Thyroid gland (tissue), 4 donors: ENCODE data around the gene ACLY.

Source experiments
- CTCF ChIP-seq, 6 experiments: fragments of 200-600 bp in 3 of 6; fragments of 450-650 bp in 3 of 6; sonication (generic) in 3 of 6; IDR thresholded peaks; one replicate each; pipeline ENCODE4 v1.5.1; 2016 to 2019; ENCODE audit warnings: antibody characterized with exemption in 6 of 6, mild to moderate bottlenecking in 2 of 6, inconsistent platforms in 1 of 6, moderate library complexity in 1 of 6
- POLR2A ChIP-seq, 2 donors: fragments of 450-650 bp; IDR thresholded peaks; one replicate each; pipeline ENCODE4 v1.6.1; 2017; ENCODE audit warnings: antibody characterized with exemption in 2 of 2, mild to moderate bottlenecking in 2 of 2, moderate library complexity in 1 of 2

DNA sequence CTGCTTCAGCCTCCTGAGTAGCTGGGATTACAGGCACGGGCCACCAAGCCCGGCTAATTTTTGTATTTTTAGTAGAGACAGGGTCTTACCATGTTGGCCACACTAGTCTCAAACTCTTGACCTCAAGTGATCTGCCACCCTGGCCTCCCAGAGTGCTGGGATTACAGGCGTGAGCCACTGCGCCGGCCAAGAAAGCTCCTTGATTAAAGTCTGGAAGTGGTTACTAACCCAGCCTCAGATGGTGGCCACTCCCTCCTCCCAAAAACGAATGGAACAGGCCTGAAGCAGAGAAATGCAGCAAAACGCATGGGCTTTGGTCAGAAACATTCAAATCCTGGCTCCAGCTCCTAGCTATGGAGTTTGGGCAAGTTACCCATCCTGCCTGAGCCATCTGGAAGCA lies 94.7 kb downstream of the ACLY start:
- TF ChIP-seq POLR2A (IDR thresholded peaks at IDR 0.05) (no peak), CTCF (IDR thresholded peaks at IDR 0.05) (no peak)
